GM19035 (cell line): ENCODE results near the gene ALAD.
"Not testable (repeated sequence)": the region's sequence is repeated elsewhere in the genome, so short reads cannot be mapped to it uniquely, and the experiment has no call there.

Experiments used
- ATAC-seq: cut with Tn5 transposase; IDR thresholded peaks from one replicate; pipeline ENCODE4 v1.9.1; 2021; ENCODE audit not compliant: unreplicated experiment

Gene ALAD

DNA sequence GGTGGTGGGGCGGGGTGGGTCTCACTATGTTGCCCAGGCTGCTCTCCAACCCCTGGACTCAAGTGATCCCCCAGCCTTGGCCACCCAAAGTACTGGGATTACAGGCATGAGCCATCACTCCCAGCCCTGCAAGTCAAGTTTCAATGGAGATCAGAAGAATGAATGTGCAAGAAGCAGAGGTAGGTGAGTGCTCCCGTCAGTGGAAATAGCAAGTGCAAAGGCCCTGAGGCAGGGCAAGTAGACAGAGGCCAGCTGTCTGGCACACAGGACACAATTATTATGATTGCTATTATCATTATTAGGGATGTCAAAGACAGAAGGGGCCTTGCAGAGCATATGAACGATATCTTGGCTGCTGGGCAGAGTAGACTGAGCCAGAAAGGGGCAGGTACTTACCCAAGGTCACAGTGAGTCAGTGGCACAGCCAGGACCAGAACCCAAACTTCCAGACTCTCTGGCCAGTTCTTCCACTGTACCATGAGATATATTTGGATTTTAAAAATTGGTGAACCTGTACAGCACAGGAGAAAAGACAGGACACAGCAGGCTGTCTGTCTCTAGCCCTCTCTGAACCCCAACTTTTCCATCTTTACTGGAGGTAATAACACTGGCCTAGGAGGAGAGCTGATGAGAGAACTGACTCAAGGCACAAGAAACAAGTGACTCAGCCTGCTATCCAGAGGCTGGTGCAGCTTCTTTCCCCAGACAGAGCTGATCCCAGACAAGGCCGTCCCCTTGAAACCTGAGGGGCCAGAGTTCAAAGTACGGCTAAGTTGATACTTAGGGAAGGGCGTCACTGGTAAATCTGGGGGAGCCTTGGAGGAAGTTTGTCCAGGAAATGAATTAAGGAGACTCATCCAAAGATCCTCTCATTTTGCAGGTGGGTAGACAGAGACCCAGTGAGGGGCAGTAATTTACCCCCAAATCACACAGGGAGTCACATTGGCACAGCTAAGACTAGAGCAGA is 25.7 kb downstream of the ALAD start:
- no peak for ATAC-seq

DNA sequence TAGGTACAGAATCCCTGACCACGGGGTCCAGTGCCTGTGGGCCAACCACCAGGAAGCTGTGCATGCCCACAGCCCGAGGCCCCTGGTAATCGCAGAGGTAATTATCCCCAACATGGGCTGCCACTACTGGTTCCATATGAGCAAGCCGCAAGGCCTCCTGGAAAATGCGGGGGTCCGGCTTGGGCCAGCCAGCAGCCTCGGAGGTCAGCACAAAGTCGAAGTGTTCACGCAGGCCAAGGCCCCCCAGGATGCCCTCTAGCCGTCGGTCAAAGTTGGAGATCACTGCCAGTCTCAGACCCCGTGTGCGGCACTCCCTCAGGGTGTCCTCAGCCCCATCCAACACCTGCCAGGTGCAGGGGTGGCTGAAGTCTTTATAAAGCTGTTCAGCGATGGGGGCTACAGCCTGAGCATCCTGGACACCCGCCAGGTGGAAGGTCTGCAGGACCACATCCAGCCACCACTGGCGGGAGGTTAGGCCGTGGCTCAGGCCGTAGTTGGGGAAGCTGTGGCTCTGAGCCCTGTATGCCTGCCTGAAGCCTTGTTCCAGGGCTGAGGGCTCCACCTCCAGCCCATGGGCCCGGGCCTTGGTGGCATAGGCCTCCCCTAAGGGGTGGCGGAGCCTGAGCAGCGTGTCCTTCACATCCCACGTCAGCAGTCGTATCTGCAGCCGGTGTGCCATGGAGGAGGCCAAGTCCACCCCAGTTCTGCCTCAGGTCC is 27.2 kb downstream of the ALAD start:
- ATAC-seq = no peak

DNA sequence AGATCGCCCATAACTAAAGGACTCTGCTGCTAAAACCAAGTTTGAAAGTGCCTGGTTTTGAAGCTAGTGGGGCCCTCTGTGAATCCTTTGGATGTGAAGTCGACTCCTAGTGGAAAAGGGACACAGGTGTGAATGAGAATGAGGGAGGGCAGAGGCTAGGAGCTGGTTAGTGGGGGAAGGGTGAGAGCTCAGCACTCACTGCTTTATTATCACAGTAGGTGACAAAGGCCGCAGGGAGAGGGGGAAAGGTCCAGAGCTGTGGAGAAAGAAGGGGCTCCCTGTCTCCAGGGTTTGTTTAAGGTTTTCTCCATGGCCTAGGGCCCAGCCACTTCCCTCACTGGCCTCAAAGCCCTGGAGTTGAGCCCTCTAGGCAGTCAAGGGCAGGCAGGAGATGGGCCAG is 27.8 kb downstream of the ALAD start:
- ATAC-seq = no peak

DNA sequence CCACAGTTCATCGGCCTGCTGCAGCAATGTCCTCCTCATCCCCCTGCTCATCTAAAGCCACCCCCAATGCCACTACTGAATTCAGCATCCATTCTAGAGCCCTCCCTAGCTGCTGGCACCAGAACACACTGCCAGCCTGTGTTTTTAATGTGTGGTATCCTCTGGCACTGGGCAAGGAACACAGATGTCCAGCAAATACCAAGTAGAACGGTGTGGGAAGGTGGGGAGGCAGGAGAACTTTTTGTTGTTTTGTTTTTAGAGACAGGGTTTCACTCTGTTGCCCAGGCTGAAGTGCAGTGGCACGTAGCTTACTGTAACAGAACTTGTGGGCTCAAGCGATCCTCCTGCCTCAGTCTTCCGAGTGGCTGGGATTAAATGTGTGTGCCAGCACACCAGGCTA is 29.0 kb downstream of the ALAD start:
- no peak for ATAC-seq

DNA sequence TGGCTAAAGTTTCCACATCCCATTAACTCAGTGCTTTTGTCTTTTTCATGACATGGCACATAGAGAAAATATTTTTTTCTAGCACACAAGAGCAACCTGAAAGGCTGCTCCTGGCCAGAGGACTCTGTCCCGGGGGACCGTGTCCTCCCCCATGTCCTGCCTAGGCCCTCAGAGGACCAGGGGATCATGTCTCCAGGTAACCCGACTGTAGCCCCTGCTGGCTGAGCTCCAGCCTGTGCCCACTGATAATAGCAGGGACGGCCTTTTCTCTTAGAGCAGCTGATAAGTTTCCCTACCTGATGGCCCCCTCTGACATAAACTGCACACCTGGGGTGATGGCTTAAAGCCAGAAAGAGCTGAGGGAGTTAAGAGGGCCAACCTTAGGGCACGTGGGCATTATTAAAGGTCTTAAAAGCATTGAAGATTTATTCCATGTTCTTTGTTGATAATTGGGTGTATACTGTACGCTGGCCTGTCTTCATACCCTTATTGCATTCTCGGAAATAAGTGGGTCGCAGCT is 30.2 kb downstream of the ALAD start:
- no peak for ATAC-seq

DNA sequence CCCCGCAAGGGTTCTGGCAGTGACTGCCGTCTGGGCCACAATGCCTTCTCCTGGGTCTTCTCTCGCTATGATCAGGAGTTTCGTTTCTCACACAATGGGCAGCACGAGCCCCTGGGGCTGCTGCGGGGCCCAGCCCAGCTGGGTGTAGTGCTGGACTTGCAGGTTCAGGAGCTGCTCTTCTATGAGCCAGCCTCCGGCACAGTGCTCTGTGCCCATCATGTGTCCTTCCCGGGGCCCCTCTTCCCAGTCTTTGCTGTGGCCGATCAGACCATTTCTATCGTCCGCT is 31.3 kb downstream of the ALAD start:
- no peak for ATAC-seq

DNA sequence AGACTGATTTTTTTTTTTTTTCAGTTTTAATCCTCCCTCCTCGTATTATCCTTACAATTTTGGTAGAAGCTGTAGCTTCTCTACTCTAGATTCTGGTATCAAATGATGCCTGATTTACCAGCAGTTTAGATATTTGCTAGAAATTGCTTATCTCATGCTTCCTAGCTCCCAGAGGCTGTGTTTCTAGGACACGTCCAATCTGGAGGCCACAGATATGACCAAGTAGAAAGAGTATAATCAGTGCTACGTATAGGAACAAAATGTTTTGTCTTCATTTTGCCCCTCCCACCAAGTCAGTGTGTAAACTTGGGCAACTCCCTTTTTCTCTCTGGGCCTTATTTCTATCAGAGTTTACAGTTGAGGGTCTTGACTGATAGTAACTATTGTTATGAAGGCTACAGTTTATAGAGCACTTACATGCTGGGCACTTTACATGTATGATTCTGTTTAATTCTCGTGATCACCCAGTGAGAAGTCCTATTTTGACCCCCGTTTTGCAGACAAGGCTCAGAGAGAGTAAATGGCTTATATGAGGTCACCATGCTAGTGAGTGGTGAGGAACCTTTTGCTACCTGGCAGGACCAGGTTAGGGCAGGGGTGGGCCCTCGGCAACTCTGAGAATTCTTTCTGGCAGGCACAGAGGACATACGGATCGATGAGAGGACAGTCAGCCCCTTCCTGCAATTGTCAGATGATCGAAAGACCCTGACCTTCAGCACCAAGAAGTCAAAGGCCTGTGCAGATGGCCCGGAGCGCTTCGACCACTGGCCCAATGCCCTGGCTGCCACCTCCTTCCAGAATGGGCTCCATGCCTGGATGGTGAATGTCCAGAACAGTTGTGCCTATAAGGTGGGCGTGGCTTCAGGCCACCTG is 31.9 kb downstream of the ALAD start:
- ATAC-seq = no peak

DNA sequence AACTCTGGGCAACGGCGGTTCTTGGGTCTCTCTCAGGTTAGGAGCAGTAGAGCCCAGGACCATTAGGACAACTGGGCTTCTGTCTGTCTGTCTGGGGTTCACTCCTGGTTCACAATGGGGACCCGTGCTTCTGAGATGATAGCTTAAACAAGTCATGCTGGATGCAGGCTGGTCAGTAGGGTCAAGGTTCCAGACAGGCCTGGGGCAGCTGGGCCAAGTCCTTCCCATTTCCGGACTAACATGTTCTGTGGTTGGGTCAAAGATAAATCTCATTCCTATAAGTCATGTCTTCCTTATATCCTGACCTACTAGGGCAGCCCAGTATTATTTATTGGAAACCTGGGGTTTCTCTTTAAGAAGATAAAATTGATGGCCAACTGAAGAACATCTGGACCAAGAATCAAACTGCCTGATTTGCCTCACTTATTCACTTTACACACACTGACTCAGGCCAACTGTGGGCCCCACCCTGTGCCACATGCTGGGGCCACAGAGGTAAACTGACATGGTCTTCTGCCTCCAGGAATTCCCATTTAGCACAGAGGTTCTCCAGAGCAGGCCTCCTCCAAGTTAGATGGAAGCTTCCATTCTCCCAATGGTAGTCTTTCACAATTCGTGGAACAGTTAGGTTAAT is 32.6 kb downstream of the ALAD start:
- no peak for ATAC-seq

DNA sequence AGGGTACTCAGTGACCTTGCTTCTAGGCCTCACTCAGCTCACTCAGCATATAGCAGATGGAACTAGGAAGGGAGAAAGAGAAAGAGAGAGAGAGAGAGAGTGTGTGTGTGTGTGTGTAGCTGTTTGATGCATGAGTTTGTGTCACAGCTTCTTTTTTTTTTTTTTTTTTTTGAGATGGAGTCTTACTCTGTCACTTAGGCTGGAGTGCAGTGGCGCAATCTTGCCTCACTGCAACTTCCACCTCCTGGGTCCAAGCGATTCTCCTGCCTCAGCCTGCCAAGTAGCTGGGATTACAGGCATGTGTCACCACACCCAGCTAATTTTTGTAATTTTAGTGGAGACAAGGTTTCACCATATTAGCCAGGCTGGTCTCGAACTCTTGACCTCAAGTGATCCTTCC is 35.4 kb downstream of the ALAD start:
- ATAC-seq = not testable (repeated sequence)

DNA sequence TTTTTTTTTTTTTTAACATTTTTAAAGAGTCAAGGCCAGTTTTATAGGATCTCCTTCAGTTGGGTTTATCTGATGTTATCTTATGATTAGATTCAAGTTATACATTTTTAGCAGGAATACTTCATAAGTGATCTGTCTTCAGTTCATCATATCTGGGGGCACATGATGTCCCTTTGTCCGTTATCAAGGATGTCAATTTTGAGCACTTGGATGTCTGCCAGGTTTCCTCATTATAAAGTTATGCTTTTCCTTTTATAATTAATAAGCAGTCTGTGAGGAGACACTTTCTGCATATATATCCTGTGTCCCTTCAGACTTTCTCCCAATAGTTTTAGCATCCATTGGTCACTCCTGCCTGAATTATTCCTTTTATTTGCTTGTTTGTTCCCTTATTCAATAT is 36.1 kb downstream of the ALAD start:
- ATAC-seq = no peak

DNA sequence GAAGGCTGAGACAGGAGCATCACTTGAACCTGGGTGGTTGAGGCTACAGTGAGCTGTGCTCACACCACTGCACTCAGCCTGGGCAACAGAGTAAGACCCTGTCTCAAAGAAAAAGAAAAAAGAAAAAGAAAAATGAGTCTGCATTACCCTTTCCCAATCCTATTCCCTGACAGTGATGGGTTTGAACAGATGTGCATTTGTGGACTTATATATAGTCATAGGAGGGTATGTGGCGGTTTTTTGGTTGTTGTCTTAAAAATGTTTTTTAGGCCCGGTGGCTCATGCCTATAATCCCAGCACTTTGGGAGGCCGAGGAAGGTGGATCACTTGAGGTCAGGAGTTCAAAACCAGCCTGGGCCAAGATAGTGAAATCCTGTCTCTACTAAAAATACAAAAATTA is 37.7 kb downstream of the ALAD start:
- ATAC-seq = no peak

DNA sequence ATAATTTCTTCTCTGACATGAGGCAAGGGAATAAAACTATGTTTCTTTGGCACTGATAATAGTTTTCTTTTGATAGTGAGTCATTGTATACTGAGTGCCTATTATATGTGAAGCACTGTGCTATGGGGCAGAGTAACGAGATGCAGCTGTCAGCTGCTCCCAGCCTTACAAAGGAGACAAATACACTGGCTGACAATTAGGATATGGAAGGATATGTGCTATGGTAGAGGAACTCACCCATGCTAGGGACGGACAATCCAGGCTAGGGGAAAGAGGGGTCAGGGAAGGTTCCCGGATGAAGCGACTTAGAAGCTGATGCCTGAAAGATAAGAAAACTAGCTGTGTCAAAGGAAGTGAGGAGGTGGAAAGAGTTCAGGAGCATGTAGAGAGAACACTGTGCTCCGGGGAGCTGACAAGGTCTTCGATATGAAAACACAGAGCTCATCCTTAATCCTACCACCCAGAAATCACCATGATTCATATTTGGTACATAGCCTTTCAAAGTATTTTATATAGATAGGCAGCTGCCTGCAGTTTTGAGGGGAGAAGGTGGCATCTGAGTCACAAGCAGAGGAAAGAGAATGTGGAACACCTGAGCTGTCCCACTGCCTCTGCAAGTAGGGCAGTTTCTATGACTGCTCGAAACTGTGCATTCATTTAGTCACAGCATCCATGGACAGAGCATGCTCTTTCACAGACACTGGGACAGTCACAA is 39.6 kb downstream of the ALAD start:
- no peak for ATAC-seq

DNA sequence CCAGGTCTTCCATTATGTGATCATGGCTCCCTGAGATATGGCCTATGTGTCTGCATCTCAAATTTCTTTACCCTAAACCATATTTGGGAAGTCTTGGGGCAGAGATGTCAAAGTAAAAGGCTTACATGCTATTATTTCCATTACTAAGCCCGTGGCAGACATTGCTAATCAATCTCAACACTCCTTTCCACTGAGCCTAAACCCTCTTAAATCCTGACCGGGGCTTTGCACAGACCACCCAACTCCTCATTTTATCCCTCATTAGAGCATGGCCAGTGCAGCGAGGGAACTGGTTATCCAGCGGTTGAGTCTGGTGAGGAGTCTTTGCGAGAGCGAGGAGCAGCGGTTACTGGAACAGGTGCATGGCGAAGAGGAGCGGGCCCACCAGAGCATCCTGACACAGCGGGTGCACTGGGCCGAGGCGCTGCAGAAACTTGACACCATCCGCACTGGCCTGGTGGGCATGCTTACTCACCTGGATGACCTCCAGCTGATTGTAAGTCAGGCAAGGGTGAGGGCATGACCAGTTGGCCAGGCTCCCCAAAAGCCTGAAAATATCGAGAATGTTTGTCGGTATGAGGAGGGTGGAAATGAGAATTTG is 40.7 kb downstream of the ALAD start:
- ATAC-seq = no peak

DNA sequence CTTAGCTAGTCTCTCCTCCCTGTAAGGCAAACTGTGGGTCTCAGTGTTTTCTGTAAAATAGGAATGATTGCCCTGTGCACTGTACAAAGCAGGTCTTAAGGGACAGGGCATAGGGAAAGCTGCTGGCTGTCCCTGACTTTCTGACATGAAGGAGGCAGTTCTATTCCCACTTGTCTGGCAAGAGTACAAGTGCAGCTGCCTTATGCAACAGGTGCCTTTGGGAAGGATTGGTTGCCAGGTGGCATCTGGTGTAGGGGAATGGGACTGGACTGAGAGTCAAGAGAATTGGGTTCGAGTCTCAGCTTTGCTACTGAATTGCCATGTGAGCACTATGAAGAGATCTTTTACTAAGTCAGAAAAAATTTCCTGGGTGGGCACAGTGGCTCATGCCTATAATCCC is 41.7 kb downstream of the ALAD start:
- no peak for ATAC-seq

DNA sequence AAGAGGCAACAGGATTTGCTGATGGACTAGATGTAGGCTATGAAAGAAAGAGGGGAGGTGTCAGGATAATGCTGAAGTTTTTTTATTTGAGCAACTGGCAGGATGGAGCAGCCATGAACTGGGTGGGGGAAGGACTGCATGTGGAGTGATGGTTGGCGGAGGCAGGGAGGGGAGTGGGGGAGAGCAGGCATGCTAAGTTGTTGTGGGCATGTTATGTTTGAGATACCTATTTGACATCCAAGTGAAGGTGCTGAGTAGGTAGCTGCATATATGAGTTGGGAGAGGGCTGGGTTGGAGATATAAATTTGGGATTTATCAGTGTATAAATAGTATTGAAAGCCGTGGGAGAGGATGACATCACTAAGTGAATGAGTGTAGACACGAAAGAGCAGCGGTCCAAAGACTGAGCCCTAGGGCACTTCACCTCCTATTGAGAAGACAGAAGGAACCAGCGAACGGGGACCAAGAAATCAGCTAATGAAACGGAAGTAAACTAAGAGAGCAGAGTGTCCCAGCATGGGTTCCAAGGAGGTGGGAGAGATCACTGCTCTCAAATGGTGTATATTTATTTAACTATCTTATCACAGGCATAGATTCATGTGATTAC is 44.3 kb downstream of the ALAD start:
- ATAC-seq = no peak

DNA sequence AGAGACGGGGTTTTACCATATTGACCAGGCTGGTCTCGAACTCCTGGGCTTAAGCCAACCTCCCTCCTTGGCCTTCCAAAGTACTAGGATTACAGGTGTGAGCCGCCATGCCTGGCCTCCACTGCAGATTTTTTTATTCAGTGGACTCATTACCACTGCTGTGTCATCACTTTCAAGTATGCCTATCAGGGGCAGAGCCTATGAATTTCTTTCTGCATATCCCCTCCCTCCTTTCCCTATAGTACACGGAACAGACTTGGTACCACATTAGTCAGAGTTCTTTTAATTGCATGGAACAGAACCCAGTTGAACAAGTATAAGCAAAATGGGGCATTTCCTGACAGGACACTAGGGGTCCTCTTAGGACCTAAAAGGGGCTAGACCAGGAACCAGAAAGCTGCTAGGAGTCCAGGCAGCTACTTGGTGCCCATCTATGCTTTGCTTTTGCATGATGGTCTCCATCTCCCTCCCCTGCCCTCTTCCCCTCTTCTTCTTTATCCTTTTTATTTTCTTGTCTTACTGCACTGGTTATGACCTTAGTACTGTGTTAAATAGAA is 46.0 kb downstream of the ALAD start:
- ATAC-seq = no peak

DNA sequence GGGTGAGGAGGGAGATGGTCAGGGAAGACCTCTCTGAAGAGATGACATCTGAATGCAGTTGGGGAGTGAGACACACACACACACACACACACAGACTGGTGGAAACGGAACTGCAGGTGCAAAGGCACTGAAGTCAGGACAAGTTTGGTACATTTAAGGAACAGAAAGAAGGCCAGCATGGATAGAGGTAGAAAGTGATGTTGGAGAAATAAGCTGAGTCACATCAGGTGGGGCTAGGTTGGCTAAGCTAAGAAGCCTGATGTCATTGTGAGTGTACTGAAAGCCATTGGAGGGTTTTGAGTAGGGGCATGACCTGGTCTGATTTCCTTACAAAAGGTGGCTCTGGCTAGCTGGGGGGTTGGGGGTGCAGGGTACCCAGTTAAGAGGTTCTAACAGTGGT is 48.7 kb downstream of the ALAD start:
- no peak for ATAC-seq

DNA sequence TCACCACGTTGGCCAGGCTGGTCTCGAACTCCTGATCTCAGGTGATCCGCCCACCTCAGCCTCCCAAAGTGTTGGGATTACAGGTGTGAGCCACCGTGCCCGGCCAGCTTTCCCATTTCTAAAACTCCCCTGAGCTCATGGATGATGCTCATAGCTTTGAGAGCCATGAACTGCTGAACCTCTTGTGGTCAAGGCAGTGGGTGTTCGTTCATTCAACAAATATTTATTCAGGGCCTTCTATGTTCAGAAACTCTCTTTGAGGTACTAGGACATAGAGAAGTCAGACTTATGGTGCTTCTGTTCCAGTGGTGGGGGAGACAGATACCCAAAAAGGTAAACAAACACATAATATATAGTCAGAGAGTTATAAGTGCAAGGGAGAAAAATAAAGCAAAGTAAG is 49.1 kb downstream of the ALAD start:
- no peak for ATAC-seq

DNA sequence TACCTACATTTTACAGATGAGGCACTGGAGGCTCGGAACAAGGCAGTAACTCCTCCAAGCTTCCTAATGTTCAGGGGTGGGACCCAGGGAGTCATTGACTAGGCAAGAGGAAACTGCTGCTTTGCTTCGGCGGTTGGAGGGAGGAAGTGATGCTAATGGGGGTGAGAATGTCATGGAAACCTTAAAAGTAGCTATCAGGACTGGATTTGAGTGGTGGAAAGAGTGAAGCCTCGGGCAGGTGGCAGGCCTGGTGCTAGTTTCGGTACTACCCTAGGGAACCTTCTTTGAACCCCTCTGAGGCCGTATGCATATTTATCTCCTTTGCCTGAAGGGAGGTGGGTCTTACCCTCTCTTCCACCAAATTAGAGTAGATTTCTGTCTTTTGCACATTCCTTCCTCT is 50.1 kb downstream of the ALAD start:
- ATAC-seq = no peak
